ENCODE results near the gene PNMA6A. TPM values are rescaled to one million over a fixed set of nuclear protein-coding genes. Genes with fewer than 3 reads are reported as not detected.

Gene PNMA6A
- total and polyA plus RNA-seq, 9 of the 15 experiments (the other 6 are each of a cell fraction or from before 2014, with no cell fraction given) = 0.10 to 6.9 (median 1.3) TPM

DNA sequence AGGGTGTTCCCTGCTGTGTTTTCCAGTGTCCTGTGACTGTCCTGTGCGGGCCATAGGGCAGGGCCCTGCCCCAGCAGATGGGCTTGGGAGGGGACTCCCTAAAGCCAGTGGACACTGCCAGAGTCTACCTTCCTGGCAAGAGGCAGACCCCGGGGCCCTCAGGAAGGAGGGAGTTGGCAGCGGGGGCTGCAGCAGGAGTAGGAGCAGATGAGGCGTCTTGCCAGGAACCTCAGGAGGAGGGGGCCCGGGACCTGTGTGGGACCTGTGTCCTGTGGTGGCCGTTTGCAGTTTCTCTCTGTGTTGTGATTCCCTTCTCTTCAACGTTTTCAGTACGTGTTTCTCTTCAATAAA, 12.2 kb upstream of the PNMA6A start (continued):
- TF ChIP-seq HINFP (tag; conservative IDR thresholded peaks at IDR 0.05; ENCODE audit: low read depth) = no peak
- no peak for TF ChIP-seq ZNF639 (CRISPR knock-in tag; conservative IDR thresholded peaks at IDR 0.05 in 1 of 2, IDR thresholded peaks at IDR 0.05 in 1 of 2)
- no peak for TF ChIP-seq KDM4B (IDR thresholded peaks at IDR 0.05; ENCODE audit: borderline replicate concordance in 2 of 2, low read depth in 1 of 2)
- TF ChIP-seq, protein P1, sequence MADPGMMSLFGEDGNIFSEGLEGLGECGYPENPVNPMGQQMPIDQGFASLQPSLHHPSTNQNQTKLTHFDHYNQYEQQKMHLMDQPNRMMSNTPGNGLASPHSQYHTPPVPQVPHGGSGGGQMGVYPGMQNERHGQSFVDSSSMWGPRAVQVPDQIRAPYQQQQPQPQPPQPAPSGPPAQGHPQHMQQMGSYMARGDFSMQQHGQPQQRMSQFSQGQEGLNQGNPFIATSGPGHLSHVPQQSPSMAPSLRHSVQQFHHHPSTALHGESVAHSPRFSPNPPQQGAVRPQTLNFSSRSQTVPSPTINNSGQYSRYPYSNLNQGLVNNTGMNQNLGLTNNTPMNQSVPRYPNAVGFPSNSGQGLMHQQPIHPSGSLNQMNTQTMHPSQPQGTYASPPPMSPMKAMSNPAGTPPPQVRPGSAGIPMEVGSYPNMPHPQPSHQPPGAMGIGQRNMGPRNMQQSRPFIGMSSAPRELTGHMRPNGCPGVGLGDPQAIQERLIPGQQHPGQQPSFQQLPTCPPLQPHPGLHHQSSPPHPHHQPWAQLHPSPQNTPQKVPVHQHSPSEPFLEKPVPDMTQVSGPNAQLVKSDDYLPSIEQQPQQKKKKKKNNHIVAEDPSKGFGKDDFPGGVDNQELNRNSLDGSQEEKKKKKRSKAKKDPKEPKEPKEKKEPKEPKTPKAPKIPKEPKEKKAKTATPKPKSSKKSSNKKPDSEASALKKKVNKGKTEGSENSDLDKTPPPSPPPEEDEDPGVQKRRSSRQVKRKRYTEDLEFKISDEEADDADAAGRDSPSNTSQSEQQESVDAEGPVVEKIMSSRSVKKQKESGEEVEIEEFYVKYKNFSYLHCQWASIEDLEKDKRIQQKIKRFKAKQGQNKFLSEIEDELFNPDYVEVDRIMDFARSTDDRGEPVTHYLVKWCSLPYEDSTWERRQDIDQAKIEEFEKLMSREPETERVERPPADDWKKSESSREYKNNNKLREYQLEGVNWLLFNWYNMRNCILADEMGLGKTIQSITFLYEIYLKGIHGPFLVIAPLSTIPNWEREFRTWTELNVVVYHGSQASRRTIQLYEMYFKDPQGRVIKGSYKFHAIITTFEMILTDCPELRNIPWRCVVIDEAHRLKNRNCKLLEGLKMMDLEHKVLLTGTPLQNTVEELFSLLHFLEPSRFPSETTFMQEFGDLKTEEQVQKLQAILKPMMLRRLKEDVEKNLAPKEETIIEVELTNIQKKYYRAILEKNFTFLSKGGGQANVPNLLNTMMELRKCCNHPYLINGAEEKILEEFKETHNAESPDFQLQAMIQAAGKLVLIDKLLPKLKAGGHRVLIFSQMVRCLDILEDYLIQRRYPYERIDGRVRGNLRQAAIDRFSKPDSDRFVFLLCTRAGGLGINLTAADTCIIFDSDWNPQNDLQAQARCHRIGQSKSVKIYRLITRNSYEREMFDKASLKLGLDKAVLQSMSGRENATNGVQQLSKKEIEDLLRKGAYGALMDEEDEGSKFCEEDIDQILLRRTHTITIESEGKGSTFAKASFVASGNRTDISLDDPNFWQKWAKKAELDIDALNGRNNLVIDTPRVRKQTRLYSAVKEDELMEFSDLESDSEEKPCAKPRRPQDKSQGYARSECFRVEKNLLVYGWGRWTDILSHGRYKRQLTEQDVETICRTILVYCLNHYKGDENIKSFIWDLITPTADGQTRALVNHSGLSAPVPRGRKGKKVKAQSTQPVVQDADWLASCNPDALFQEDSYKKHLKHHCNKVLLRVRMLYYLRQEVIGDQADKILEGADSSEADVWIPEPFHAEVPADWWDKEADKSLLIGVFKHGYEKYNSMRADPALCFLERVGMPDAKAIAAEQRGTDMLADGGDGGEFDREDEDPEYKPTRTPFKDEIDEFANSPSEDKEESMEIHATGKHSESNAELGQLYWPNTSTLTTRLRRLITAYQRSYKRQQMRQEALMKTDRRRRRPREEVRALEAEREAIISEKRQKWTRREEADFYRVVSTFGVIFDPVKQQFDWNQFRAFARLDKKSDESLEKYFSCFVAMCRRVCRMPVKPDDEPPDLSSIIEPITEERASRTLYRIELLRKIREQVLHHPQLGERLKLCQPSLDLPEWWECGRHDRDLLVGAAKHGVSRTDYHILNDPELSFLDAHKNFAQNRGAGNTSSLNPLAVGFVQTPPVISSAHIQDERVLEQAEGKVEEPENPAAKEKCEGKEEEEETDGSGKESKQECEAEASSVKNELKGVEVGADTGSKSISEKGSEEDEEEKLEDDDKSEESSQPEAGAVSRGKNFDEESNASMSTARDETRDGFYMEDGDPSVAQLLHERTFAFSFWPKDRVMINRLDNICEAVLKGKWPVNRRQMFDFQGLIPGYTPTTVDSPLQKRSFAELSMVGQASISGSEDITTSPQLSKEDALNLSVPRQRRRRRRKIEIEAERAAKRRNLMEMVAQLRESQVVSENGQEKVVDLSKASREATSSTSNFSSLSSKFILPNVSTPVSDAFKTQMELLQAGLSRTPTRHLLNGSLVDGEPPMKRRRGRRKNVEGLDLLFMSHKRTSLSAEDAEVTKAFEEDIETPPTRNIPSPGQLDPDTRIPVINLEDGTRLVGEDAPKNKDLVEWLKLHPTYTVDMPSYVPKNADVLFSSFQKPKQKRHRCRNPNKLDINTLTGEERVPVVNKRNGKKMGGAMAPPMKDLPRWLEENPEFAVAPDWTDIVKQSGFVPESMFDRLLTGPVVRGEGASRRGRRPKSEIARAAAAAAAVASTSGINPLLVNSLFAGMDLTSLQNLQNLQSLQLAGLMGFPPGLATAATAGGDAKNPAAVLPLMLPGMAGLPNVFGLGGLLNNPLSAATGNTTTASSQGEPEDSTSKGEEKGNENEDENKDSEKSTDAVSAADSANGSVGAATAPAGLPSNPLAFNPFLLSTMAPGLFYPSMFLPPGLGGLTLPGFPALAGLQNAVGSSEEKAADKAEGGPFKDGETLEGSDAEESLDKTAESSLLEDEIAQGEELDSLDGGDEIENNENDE (IDR thresholded peaks at IDR 0.05; ENCODE audit: low read depth, low read length) = no peak
- TF ChIP-seq FOXJ3 (CRISPR knock-in tag; IDR thresholded peaks at IDR 0.05) = no peak
